Fibroblast of skin of abdomen (primary cell): Measurements from ENCODE around the gene LRRC3C.

Experiments used
- DNase-seq: peaks from one replicate; pipeline ENCODE4 v3.0.0-alpha.2; 2013

LRRC3C gene

DNA sequence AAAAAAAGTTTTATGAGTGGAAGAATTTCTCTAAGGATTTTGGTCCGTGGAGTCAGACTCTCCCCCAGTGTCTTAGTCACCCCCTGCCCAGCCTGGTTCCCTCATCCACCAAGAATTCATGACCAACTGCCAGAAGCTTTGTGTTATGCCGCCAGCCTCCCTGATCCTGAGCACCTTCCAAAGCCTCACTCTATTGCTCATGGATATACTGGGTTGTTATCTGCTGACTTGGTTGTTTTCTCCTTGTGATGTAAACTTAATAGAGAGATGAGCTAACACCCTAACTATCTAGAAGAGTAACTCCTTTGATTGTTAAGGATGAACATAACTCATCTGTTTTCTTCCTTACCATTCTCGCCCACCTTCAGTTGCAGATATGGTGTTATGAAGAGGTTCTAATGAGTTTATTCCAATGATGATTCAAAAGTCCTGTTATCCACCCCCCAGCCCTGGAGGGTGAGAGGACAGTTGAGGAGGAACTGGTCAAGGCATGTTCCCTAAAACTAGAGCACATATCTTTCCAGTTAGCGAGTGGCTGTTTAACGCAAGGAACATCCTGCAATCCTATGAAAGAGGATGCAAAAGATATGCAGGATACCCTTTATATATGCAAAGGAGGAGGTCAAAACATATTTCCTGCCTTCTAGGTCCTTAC is 51.6 kb downstream of the LRRC3C start:
- DNase-seq: peak; percentile 88

DNA sequence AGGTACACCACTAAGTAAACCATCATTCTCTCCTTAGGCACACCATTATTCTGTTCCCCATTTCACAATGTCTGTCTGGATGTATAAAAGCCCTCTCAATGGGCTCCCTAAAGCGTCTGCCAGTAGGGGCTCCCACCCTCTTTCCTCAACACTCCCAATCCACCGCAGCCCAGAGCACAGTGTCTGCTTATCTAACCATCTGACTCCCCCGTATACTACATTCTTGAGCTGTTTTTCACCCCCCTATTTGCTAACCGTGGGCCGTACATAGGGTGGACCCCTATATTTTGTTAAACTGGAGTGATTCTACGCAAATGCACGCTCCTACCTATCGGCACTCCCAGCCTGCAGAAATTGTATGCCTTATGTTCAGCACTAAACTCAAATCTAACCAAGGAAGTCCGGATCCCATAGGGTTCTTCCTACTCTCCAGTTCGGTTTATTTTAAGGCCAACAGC is 52.4 kb downstream of the LRRC3C start:
- peak; percentile 46 for DNase-seq

DNA sequence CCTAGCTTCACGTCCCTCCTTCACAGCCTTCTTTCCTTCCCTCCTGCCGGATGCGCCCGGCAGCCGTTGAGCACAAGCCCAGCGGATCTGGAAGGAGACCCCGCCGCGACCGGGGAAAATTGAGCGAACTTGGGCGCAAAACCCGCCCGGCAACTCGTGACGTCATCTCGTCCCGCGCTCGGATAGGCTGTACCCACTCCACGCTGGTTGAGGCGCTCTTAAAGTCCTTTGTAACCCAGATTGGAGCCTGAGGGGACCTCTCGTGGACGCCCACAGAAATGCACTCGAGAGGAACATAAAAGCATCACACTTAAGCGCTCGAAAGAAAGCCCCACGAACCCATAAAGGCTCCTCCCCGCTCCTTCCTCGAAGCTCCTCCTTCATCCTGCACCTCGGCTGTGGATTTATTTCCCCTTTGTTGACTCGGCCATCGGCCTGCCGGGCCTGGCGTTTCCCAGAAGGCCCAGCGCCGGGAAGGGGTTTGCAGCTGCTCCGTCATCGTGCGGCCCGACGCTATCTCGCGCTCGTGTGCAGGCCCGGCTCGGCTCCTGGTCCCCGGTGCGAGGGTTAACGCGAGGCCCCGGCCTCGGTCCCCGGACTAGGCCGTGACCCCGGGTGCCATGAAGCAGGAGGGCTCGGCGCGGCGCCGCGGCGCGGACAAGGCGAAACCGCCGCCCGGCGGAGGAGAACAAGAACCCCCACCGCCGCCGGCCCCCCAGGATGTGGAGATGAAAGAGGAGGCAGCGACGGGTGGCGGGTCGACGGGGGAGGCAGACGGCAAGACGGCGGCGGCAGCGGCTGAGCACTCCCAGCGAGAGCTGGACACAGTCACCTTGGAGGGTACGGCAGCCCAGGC is 53.0 kb downstream of the LRRC3C start, which contains the start of gene PSMD3:
TSS of gene PSMD3 (plus strand) at position 457 of the 856 bp plus-strand sequence. CDS start at position 621, 164 bp downstream.
- peak; percentile 100 for DNase-seq

DNA sequence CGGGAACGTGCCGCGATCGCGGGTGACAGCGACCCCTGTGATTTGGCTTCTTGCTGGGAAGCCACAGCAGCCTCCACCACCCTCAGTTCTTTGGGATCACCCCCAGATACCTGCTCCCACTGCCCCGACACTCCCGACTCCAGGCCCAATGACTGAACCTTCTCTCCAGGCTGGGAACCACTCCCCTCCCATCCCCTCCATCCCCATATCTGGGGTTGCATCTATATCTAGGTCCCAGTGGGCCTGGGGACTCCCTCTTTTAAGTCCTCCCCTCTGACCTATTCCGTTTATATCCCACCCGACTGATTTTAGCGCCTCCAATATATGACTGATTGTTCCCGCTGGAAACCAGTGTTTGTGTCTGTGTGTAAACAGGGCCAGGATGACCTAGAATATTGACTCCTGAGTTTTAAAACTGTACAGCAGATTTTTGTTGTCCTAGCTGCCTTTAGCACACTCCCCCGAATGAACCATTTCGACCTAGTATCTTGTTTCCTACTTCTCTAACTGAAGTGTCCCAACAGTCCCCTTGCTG is 53.7 kb downstream of the LRRC3C start:
- no peak for DNase-seq

DNA sequence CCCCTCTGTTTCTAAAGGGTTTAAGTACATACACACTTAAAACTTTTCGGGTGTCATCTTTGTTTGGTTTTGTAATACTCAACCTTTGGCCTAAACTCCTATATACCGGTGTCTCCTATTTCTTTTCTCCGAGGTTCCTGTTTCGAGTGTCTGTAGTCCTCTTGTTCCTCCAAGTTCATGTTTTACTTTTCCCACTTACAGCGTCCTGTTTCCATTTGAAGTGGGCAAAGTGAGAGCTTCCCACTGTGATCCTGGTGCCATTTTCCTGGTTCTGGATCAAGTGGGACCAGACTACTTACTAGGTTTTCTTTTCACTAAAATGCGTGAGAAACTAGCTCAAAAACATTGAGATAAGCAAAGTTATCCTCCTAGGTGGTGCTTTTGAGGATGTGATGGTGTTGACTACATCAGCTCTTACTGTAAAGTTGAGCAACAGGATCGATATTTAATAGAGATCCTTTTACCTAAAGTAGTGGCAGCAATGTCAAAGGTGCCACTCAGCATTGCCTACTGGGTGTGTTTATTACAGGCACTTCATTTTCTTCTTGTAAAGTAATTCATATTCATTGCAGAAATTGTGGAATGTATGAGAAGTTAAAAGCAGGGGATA is 54.3 kb downstream of the LRRC3C start:
- no peak for DNase-seq

DNA sequence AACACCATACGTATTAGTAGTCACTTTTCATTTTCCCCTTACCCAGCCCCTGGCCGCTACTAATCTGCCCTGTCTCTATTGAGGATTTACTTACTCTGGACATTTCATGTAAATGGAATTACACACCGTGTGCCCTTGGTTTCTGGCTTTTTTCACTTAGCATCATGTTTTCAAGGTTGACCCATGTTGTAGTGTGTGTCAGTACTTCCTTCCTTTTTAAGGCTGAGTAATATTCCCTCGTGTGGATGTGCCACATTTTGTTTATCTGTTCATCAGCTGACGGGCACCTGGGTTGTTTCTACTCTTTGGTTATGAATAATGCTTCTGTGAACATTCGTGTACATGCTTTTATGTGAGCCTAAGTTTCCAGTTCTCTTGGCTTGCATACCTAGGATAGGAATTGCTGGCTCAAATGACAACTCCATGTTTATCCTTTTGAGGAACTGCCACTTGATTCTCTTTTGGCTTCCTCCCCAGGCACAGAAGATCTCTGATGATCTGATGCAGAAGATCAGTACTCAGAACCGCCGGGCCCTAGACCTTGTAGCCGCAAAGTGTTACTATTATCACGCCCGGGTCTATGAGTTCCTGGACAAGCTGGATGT is 60.8 kb downstream of the LRRC3C start:
- DNase-seq: no peak

DNA sequence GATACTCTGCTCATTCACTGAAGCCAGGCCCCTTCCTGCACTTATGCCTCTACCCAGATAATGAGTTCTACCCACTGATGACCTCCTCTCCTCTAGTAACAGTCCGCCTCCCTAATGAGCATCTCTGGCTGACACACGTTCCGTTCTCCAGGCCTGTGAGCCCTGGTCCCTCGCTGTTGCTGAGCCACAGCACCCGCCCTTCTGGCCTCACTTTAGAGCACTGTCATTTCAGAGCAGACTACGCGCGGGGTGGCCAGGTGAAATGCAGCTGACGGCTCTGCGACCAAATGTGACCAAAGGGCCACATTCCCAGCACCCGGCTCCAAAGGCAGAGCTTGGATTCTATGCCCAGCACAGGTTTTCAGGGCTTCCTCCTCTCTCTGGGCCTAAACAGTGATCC is 66.9 kb downstream of the LRRC3C start:
- DNase-seq: no peak
